B cell (primary cell): ENCODE data around the gene SF3B5. TPM values are rescaled to one million over a fixed set of nuclear protein-coding genes. Genes with fewer than 3 reads are reported as not detected.
"Not testable (repeated sequence)": the region's sequence is repeated elsewhere in the genome, so short reads cannot be mapped to it uniquely, and the experiment has no call there.

Experiments
- ATAC-seq: fragments of 200-7000 bp; cut with Tn5 transposase; one replicate; pipeline ENCODE4 v1.10.0; 2021; ENCODE audit warnings: low read depth, mild to moderate bottlenecking, moderate number of reproducible peaks, moderate library complexity
- CTCF ChIA-PET: fragments of 350-600 bp; sonication (Branson Sonifier 250); formaldehyde crosslinking; loops from one replicate; lab custom pipeline; 2021; ENCODE audit warnings: antibody characterized with exemption, inconsistent platforms; lab: Charles Lee
- POLR2A ChIA-PET: fragments of 350-600 bp; sonication (Branson Sonifier 250); formaldehyde crosslinking; loops from one replicate; lab custom pipeline; 2021; ENCODE audit warnings: antibody characterized with exemption; lab: Charles Lee
- DNase-seq: peaks from one replicate; pipeline ENCODE4 v3.0.0; 2013
- H2AFZ ChIP-seq: 2 replicates; pipeline ENCODE4 v1.6.1; 2012; ENCODE audit warnings: mild to moderate bottlenecking, low read depth, low read length; ENCODE audit not compliant: insufficient read depth, poor library complexity, severe bottlenecking
- H3K27ac ChIP-seq, 2 donors: 1 replicate in 1 of 2; 2 replicates in 1 of 2; pipeline ENCODE4 v1.5.1; 2012 to 2013; ENCODE audit warnings: low read length in 2 of 2, mild to moderate bottlenecking in 2 of 2, moderate library complexity in 1 of 2
- H3K27me3 ChIP-seq, 4 experiments: fragments of 200-600 bp in 1 of 4; sonication (generic) in 1 of 4; replicated peaks in 1 of 4; 1 replicate in 2 of 4; 2 replicates in 2 of 4; pipeline versions ENCODE4 v1.6.1 to v1.7.0; 2013 to 2016; ENCODE audit warnings: low read length in 3 of 4, mild to moderate bottlenecking in 2 of 4, mixed read lengths in 1 of 4, moderate library complexity in 1 of 4; ENCODE audit not compliant: insufficient read depth in 4 of 4, control insufficient read depth in 3 of 4; ENCODE audit errors: control extremely low read depth in 1 of 4
- H3K36me3 ChIP-seq, 2 experiments: replicated peaks in 1 of 2; 1 replicate in 1 of 2; 2 replicates in 1 of 2; pipeline versions ENCODE4 v1.6.1 to v1.7.1; 2013; ENCODE audit warnings: low read length in 1 of 2; ENCODE audit not compliant: insufficient read depth in 2 of 2, control insufficient read depth in 1 of 2; ENCODE audit errors: control extremely low read depth in 1 of 2, extremely low read depth in 1 of 2
- H3K4me1 ChIP-seq, 2 donors: fragments of 200-600 bp in 1 of 2; sonication (generic) in 1 of 2; 1 replicate in 1 of 2; 2 replicates in 1 of 2; pipeline versions ENCODE4 v1.5.1 to v1.6.1; 2013 to 2017; ENCODE audit warnings: low read length in 2 of 2; ENCODE audit not compliant: control insufficient read depth in 2 of 2, insufficient read depth in 2 of 2
- H3K4me2 ChIP-seq: replicated peaks from 2 replicates; pipeline ENCODE3; 2012; ENCODE audit warnings: mild to moderate bottlenecking, low read depth, low read length; ENCODE audit not compliant: poor library complexity, severe bottlenecking
- H3K4me3 ChIP-seq, 5 experiments: fragments of 200-600 bp in 1 of 5; sonication (generic) in 1 of 5; 1 replicate in 3 of 5; 2 replicates in 2 of 5; pipeline versions ENCODE4 v1.5.1 to v1.7.0; 2011 to 2016; ENCODE audit warnings: low read length in 4 of 5, mild to moderate bottlenecking in 4 of 5, low read depth in 2 of 5, control low read depth in 1 of 5, moderate library complexity in 1 of 5; ENCODE audit not compliant: insufficient read depth in 1 of 5; ENCODE audit errors: control extremely low read depth in 1 of 5, extremely low read depth in 1 of 5
- H3K79me2 ChIP-seq: fragments of 200-600 bp; sonication (generic); one replicate; pipeline ENCODE4 v1.6.0; 2016; ENCODE audit warnings: low read length; ENCODE audit not compliant: control insufficient read depth, insufficient read depth
- H3K9ac ChIP-seq: fragments of 200-600 bp; sonication (generic); 2 replicates; pipeline ENCODE4 v1.6.1; 2017; ENCODE audit warnings: mild to moderate bottlenecking, low read length, moderate library complexity
- H3K9me3 ChIP-seq, 3 donors: one replicate each; pipeline versions ENCODE4 v1.6.1 to v1.7.1; 2013; ENCODE audit warnings: low read length in 2 of 3; ENCODE audit not compliant: control insufficient read depth in 2 of 3, insufficient read depth in 1 of 3; ENCODE audit errors: control extremely low read depth in 1 of 3
- H4K20me1 ChIP-seq: 2 replicates; pipeline ENCODE4 v1.6.0; 2012; ENCODE audit warnings: mild to moderate bottlenecking, low read length; ENCODE audit not compliant: insufficient read depth, control insufficient read depth, poor library complexity, severe bottlenecking
- H3K27ac Mint-ChIP-seq: one replicate; pipeline ENCODE4 v1.8.0; 2021; ENCODE audit warnings: mixed read lengths
- H3K27me3 Mint-ChIP-seq: one replicate; pipeline ENCODE4 v1.8.0; 2021; ENCODE audit warnings: mixed read lengths
- H3K4me1 Mint-ChIP-seq: one replicate; pipeline ENCODE4 v1.8.0; 2021; ENCODE audit warnings: mixed read lengths
- H3K4me3 Mint-ChIP-seq: one replicate; pipeline ENCODE4 v1.8.0; 2021; ENCODE audit warnings: mixed read lengths
- H3K9me3 Mint-ChIP-seq: one replicate; pipeline ENCODE4 v1.8.0; 2022; ENCODE audit warnings: mixed read lengths; ENCODE audit not compliant: insufficient read depth
- CTCF ChIP-seq: fragments of 200-600 bp; IDR thresholded peaks from one replicate; pipeline ENCODE4 v1.8.0; 2022; ENCODE audit warnings: antibody characterized with exemption, mild to moderate bottlenecking
- EZH2 ChIP-seq: IDR thresholded peaks from 2 replicates; pipeline ENCODE4 v1.6.1; 2012; ENCODE audit warnings: borderline replicate concordance, low read depth, mild to moderate bottlenecking, moderate library complexity, low read length; ENCODE audit not compliant: insufficient read depth, poor library complexity, severe bottlenecking
- WGBS: methylation state at CpG from one replicate; pipeline ENCODE4 v1.1.5; 2013; ENCODE audit warnings: missing lambda C conversion rate; ENCODE audit not compliant: insufficient coverage; 5-methylcytosine and 5-hydroxymethylcytosine counted together
- intact Hi-C: fragments of 100-400 bp; cut with micrococcal nuclease; formaldehyde crosslinking; loops from one replicate; pipeline ENCODE4 v1.10.0; 2022
- polyA plus RNA-seq: library from polyadenylated mRNA; depleted of rRNA; stranded (reverse); fragments of >200 nt; gene quantifications from 2 replicates; pipeline ENCODE4 v1.2.3, GENCODE V29; 2012
- total RNA-seq, 2 donors: library from RNA; stranded (reverse); fragments of 120-200 nt in 1 of 2; gene quantifications; 1 replicate in 1 of 2; 2 replicates in 1 of 2; pipeline versions ENCODE4 v1.2.3 to v1.2.4, GENCODE V29; 2013 to 2022

The SF3B5 gene
- total and polyA plus RNA-seq, 2 donors (not counting 1 experiment from before 2014, with no cell fraction given): 111 to 360 TPM

GRCh38 chr6:144086959-144087358, 8.4 kb downstream of the SF3B5 start:
- CTCF ChIA-PET: no interaction called here
- no CpG with 5 or more reads among the region's 3 CpGs for WGBS
- Histone ChIP-seq H3K27ac (no peak overlapping the region), H3K79me2 (no peaks in the 10 kb centered on the region), H3K4me3 (no peak overlapping the region), H3K36me3 (no peaks in the 10 kb centered on the region), H3K9ac (no peak overlapping the region), H3K4me2 (peak overlapping the region; percentile 37), H2AFZ (peak overlapping the region; percentile 13), H3K4me1 (peaks cover 3 to 11% of the 10 kb centered on the region in 2 donors), H4K20me1 (no peaks in the 10 kb centered on the region), H3K27me3 (no peaks in the 10 kb centered on the region), H3K9me3 (no peaks in the 10 kb centered on the region)
- Mint-ChIP-seq H3K9me3 (no peaks in the 10 kb centered on the region), H3K27ac (no peak overlapping the region), H3K27me3 (no peaks in the 10 kb centered on the region), H3K4me3 (no peak overlapping the region), H3K4me1 (peaks cover 9% of the 10 kb centered on the region)
- intact Hi-C loops: no loop called here
- TF ChIP-seq EZH2 (no peak), CTCF (no peak)
- POLR2A ChIA-PET: no interaction called here
- DNase-seq (no peak), ATAC-seq (no peak)

GRCh38 chr6:144083172-144083571, 12.2 kb downstream of the SF3B5 start:
- H3K27me3 Mint-ChIP-seq: no peaks in the 10 kb centered on the region
- no CpG with 5 or more reads among the region's 1 CpG for WGBS
- CTCF ChIA-PET: no interaction called here
- H3K9me3 ChIP-seq: no peaks in the 10 kb centered on the region
- no peak for DNase-seq
- no peaks in the 10 kb centered on the region for H3K9me3 Mint-ChIP-seq
- TF ChIP-seq CTCF (no peak), EZH2 (no peak)
- H3K79me2 ChIP-seq: no peaks in the 10 kb centered on the region
- H3K4me1 Mint-ChIP-seq: peaks cover 9% of the 10 kb centered on the region
- POLR2A ChIA-PET: no interaction called here
- H2AFZ ChIP-seq: no peak overlapping the region
- H3K4me3 ChIP-seq: no peak overlapping the region
- H3K4me2 ChIP-seq: no peak overlapping the region
- no peaks in the 10 kb centered on the region for H3K27me3 ChIP-seq
- no peaks in the 10 kb centered on the region for H4K20me1 ChIP-seq
- no peak overlapping the region for H3K9ac ChIP-seq
- no peak for ATAC-seq
- H3K27ac ChIP-seq: no peak overlapping the region
- no peak overlapping the region for H3K4me3 Mint-ChIP-seq
- H3K4me1 ChIP-seq: peaks cover 3 to 11% of the 10 kb centered on the region in 2 donors
- no peak overlapping the region for H3K27ac Mint-ChIP-seq
- H3K36me3 ChIP-seq: no peaks in the 10 kb centered on the region
- intact Hi-C loops: no loop called here

GRCh38 chr6:144082412-144082811, 13.0 kb downstream of the SF3B5 start:
- H3K4me1 Mint-ChIP-seq, H3K4me1 ChIP-seq, POLR2A ChIA-PET, DNase-seq, ATAC-seq, H2AFZ ChIP-seq, H3K36me3 ChIP-seq, H3K4me2 ChIP-seq, H3K4me3 ChIP-seq, H3K27me3 Mint-ChIP-seq, H3K4me3 Mint-ChIP-seq, H3K9me3 Mint-ChIP-seq, H3K9ac ChIP-seq, H3K27ac ChIP-seq, intact Hi-C loops, H3K9me3 ChIP-seq, H4K20me1 ChIP-seq, H3K27ac Mint-ChIP-seq, H3K27me3 ChIP-seq, H3K79me2 ChIP-seq: not testable (repeated sequence)
- no CpG with 5 or more reads among the region's 3 CpGs for WGBS
- CTCF ChIA-PET: interaction anchor here (0.7 kb wide), 1 partner anchor 24 kb away, joined by 5 read pairs; no protein-coding TSS in a partner anchor
